Adrenal gland (tissue), 5 donors: ENCODE measurements around the gene EYS.

Experiments used
- CTCF ChIP-seq, 6 experiments: fragments of 450-650 bp in 4 of 6; fragments of 200-600 bp in 2 of 6; sonication (generic) in 1 of 6; IDR thresholded peaks; 1 replicate in 5 of 6; 2 replicates in 1 of 6; pipeline versions ENCODE4 v1.5.1 to v1.8.0; 2016 to 2021; ENCODE audit warnings: antibody characterized with exemption in 6 of 6, mild to moderate bottlenecking in 2 of 6, moderate library complexity in 1 of 6
- POLR2A ChIP-seq, 2 donors: fragments of 450-650 bp; IDR thresholded peaks; one replicate each; pipeline ENCODE4 v1.6.1; 2017; ENCODE audit warnings: antibody characterized with exemption in 2 of 2, mild to moderate bottlenecking in 2 of 2, moderate library complexity in 1 of 2
- donor health status: DM: no; HTN: no; CAD: no.

- TF ChIP-seq CTCF (IDR thresholded peaks at IDR 0.05) (no peak), POLR2A (IDR thresholded peaks at IDR 0.05) (no peak)
Observed at GRCh38 chr6:63919556-63920110, 1787.4 kb downstream of the EYS start.
